ENCODE results near the gene TSPO.

Gene TSPO

GRCh38 chr22:43202326-43202725 lies 51.0 kb downstream of the TSPO start:
- DNase-seq (ENCODE audit: low spot score), result no peak

DNA sequence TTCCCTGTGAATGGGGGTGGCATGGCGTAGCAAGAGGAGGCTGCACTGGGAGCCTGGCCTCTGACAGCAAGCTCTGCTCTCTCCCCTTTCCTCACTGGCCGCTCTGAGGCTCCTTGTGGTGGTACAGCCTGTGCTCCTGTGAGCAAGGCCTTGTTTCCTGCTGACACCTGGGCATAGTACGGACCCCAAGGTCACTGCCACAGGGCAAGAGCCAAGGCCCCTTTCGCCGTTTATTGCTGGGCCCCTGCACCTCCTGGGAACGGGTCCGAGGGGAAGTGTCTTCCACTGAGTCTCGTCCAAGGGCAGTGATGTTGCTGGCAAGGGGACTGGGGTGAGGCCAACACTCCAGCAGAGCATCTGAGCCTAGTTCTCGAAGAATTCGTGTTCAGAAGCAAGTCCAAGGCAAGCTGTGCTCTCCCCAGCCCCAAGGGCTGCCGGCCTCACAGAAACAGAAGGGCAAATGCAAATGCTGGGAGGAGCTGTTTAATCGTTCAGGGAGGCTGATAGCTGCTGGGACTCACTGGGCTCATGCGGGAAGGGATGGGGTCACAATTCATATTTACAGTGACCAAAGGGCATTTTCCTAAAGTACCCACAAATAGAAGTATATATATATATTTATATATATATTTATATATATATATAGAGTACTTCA lies 51.5 kb downstream of the TSPO start:
- DNase-seq (ENCODE audit: low spot score), result no peak

- DNase-seq (ENCODE audit: low spot score), result no peak
Measured at GRCh38 chr22:43203471-43203981, 52.2 kb downstream of the TSPO start.

- no peak for DNase-seq (ENCODE audit: low spot score)
Measured at GRCh38 chr22:43205261-43205691, 53.9 kb downstream of the TSPO start.

- DNase-seq (ENCODE audit: low spot score), result no peak
Measured at GRCh38 chr22:43205748-43206508, 54.6 kb downstream of the TSPO start.

DNA sequence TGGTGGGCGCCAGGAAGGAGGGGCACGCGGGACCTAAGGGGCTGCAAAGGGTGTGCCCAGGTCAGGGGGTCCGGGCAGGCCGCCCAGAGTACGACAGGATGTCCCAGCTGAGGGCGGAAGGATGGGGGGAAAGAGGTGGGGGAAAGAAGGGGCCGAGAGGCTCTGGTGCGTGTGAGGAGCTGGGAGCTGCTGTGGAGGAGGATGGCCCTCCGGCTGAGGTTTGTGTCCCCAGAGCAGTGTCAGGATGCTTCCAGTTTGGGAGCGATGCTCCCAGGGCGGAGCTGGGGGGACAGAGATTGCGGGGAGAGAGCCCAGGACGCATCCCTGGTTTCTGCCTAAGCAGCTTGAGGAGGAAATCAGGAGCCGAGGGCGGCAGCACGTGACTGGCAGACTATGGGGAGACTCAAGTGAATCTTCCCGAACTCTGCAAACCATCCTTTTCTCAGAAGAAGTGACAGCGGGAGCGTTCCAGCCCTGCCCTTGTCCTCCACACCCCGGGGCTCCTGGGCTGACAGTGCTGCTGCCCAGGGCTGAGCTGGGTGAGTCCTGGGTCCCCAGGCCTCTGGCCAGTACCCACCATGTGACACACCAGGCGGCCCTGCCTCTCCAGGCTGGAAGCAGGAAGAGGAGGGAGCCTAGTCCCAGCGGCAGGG lies 55.3 kb downstream of the TSPO start:
- no peak for DNase-seq (ENCODE audit: low spot score)

- no peak for DNase-seq (ENCODE audit: low spot score)
Measured at GRCh38 chr22:43207386-43207785, 56.0 kb downstream of the TSPO start.

GRCh38 chr22:43207849-43208702 lies 56.7 kb downstream of the TSPO start:
- DNase-seq (ENCODE audit: low spot score), result no peak

DNA sequence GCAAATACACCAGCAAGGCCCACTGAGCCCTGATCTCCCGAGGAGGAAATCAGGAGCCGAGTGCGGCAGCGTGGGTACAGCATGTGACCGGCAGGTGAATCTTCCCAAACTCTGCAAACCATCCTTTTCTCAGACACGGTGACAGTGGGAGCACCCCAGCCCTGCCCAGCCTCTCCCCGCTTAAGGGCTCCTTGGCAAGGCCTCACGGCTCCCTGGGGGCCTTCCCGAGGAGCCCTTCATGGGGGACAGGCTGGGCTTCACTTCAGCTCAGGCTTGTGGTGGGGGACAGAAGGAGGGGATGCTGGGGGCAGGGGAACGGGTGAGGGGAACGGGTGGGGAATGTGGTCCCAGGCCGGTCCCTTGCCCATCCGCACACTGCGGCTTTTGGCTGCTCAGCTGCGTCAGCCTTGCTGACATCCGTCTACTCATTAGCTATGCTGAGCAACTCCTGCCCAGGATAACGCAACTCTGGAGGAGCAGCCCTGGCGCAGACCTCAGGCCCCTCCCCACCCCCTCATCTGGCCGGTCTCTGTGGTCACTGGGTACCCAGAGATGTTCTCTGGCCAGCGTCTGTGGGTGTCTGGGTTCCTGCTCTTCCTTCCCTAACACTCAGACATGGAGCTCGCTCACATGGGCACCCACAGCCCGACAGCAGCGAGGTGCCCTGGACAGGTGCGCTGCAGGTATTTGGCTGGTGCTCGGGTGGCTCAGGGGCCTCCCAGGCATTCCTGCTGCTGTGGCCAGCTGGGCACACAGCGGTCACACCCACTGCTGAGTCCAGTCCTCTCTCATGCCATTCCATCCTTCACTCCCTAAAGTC lies 57.6 kb downstream of the TSPO start:
- no peak for DNase-seq (ENCODE audit: low spot score)

- no peak for DNase-seq (ENCODE audit: low spot score)
Measured at GRCh38 chr22:43209523-43209890, 58.1 kb downstream of the TSPO start.

- DNase-seq (ENCODE audit: low spot score), result no peak
Measured at GRCh38 chr22:43209971-43210370, 58.6 kb downstream of the TSPO start.

DNA sequence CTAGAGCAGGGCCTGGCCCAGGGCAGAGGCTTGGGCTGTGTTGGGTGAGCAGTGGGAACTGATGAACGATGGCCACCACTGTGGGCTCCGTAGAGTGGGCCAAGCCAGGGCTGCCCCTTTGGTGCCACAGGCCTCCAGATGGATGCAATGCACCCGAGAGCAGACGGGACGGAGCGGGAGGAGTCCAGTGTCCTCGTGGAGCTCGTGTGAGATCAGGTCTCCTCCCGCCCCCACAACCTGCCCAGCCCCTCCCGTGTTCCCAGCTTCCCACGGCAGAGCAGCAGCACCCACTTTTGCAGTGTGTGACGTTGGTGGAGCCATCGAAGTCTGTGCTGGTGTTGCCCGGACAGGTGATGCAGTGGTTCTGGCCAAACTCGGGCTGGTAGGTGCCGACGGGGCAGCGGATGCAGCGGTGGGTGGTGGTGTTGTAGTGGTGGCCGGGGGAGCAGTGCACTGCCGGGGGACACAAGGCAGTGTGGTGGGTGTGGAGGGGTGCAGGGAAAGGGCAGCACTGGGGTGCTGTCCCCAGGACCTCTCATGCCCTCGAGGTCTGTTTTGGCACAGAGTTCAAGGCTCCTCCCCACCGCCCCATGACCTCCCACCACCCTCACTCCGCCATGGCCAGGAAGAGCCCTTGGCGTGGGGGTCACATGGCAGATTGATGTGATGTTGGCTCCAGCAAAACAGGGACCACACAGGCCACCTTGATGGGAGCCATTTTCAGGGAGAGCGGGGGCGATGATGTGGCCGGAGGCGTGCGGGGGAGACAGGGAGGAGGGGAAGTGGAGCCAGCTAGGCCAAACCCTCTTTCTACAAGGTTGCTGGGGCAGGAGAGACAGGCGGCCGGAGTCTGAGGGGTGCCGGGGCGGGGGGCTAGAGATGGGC lies 59.5 kb downstream of the TSPO start:
- DNase-seq (ENCODE audit: low spot score), result no peak

GRCh38 chr22:43211941-43212433 lies 60.6 kb downstream of the TSPO start:
- no peak for DNase-seq (ENCODE audit: low spot score)

DNA sequence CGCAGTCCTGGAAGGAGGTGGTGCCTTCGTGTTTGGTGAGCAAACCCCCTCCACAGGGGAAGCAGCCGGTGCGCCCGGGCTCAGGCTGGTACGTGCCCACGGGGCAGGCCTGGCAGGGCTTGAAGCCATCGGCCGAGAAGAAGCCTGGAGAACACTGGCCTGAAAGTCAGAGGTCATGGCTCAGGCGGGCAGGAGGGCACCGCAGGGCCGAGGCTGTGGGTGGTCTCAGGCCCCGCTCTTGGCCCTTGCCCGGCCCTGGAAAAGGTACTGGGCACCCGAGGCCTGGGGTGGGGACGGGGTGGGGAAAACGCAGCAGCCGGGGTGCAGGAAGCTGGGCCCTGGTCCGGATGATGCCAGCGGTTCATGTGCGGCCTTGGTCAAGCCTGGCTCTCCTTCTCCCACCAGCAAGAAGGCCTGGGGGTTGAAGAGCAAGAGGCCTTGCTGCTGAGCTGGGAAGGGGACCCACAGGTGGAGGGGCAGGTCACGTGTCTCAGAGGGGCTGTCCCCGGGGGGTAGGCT lies 61.1 kb downstream of the TSPO start:
- no peak for DNase-seq (ENCODE audit: low spot score)

Data from globus pallidus (tissue), 1 donor.